Stimulated activated CD8-positive, alpha-beta memory T cell treated with anti-CD3 and anti-CD28 coated beads, Interleukin-4, amount 100 ng/mL, for 4 hours (primary cell): Measurements from ENCODE around the gene SMAP2.

Experiments
- DNase-seq, 2 donors: peaks; one replicate each; pipeline ENCODE4 v3.0.0-alpha.2; 2020; ENCODE audit warnings: low read depth in 2 of 2, low spot score in 1 of 2

The SMAP2 gene

GRCh38 chr1:40389871-40390560 is 16.5 kb downstream of the SMAP2 start:
- DNase-seq = no peak

- DNase-seq = no peak
Observed at GRCh38 chr1:40390857-40391256, 17.3 kb downstream of the SMAP2 start.

- no peak for DNase-seq
Observed at GRCh38 chr1:40391688-40392145, 18.2 kb downstream of the SMAP2 start.

- no peak for DNase-seq
Observed at GRCh38 chr1:40392221-40392620, 18.7 kb downstream of the SMAP2 start.

DNA sequence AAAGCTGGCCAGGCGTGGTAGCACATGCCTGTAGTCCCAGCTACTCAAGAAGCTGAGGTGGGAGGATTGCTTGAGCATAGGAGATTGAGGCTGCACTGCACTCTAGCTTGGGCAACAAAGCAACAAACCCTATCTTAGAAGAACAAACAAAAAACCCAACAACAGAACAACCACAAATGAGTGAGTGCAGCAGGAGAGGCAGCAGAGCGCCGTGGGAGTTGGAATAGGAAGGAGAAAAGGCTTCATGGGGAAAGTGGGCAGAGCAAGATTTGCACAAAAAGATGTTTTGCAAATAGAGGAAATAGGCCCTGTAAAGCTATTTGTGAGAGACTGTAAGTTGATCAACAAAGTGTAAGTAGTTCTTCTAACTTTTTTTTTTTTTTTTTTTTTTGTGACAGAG is 19.6 kb downstream of the SMAP2 start:
- DNase-seq = no peak

GRCh38 chr1:40394491-40395172 is 21.1 kb downstream of the SMAP2 start:
- no peak for DNase-seq

DNA sequence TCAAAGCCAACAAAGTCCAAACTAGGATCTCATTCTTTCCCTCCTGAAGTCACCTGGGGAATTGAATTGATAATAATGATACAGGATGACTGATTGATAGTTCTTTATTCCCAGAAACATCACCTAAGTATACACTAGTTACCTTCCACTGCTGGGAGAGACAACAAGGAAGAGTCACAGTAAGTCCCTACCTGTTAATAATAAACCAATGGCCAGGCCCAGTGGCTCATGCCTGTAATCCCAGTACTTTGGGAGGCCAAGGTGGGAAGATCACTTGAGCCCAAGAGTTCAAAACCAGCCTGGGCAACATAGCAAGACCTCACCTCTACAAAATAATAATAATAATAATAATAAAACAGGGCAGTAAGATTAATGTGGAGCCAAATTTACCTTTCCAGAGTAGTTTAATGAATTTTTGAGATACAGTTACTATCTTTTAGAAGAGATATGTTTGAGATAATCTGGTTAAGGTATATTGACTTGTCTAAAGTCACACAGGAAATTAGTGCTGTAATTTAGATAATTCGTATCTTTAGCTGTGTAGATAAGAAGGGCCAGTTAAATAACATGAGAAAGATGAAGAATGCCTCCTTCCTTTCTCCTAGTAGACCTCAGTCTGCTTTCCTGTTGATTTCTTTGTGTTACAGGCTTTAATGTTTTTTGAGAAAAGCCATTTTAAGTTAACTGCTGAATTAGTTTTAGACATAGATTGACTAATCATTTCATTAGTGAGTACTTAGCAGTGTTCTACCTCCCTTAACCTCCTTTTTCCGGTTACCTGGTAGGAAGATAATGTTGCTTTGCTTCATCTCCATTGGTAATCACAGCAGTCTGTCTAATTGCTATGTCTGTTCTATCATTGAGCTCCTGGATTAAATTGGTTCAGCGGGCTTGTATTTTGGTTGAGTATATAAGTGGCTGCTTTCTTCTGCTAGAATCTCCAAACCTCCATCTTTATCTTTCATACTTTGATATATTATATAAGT is 22.0 kb downstream of the SMAP2 start:
- DNase-seq = no peak

GRCh38 chr1:40396420-40396819 is 22.9 kb downstream of the SMAP2 start:
- no peak for DNase-seq

DNA sequence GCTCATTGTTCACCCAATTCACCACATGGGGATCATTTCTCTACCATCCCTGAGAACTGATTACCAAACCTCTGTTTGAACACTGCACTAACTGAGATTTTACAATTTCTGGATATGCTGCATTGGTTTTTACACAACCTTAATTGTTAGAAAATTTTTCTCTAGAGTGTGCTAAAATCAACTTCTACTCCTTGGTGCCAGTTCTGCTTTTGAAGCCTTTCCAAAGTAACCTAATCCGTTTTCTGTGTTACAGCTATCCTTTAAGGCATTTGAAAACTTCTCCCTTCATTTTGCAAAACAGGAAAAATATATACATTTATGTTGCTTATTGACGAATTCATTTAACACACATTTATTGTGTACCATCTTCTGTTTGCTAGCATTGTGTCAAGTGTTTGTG is 23.7 kb downstream of the SMAP2 start:
- DNase-seq = no peak

- DNase-seq = no peak
Observed at GRCh38 chr1:40399984-40400704, 26.6 kb downstream of the SMAP2 start.

GRCh38 chr1:40401473-40402201 is 28.1 kb downstream of the SMAP2 start:
- DNase-seq = no peak

GRCh38 chr1:40404670-40405462 is 31.3 kb downstream of the SMAP2 start:
- no peak for DNase-seq

DNA sequence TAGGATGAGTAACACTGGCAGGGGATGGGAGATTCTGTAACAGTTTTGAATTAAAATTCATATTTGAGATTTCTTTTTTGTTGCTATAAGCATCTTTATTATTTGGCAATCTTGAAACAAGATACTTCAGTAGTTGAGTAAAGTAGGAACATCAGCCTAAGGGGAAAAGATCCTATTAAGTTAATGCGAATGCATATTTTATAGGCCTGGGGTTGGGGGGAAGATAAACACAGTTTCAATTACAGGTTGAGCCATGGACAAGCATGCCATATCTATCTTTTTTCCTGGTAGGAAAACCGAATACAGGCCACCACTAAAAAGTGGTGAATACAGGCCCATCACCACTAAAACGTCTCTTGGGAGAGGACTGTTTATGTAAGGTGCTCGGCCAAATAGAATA is 32.3 kb downstream of the SMAP2 start:
- DNase-seq = no peak

DNA sequence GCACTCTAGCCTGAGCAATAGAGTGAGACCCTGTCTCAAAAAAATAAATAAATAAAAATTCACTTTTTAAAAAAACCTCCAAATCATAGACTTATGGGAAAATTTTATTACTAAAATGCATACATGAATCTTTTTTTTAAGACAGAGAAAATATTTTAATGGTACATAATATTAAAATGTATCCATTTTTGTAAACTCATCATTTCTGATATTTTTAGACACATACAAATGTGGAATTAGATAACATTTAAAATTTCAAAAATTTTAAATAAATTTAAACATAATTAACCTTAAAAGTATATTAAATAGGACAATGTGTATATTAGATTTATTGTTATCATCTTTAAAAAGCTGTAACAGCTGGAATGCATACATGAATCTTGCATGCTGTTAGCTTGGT is 33.9 kb downstream of the SMAP2 start:
- no peak for DNase-seq

- no peak for DNase-seq
Observed at GRCh38 chr1:40409467-40409866, 35.9 kb downstream of the SMAP2 start.

DNA sequence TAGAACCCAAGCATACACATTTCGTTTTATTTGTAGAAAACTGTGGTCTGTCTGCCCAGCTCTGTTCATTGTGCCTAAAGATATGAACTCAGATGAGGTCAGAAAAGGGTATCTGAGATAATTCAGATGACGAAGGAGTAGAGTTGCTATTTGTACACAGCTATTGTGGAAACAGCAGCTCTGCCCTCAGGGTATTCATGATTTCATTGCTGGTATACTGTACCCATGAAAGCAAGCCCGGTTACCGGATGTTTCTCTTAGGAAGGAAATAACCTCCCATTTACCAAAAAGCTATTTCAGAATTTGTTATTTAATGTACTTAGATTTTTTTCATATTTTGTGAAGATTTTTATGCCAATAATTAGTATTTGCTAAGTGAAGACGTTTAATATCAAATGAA is 37.8 kb downstream of the SMAP2 start:
- DNase-seq = no peak

DNA sequence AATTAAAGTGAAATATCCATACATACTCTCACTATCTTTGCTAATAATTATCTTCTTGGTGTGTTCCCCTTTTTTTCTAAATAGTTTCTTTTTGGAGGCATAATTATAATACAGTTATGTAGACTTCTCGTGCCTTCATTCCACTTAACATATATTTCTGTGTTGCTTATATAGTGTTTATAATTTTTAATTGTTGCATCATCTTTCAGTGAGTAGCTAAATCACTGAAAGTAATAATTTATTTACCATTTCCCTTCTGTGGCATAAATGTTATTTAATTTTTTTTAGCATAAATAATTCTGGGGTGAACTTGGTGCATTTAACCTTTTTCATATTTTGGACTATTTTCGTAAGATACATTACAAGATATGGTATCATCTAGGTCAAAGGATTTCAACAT is 38.3 kb downstream of the SMAP2 start:
- DNase-seq = no peak

DNA sequence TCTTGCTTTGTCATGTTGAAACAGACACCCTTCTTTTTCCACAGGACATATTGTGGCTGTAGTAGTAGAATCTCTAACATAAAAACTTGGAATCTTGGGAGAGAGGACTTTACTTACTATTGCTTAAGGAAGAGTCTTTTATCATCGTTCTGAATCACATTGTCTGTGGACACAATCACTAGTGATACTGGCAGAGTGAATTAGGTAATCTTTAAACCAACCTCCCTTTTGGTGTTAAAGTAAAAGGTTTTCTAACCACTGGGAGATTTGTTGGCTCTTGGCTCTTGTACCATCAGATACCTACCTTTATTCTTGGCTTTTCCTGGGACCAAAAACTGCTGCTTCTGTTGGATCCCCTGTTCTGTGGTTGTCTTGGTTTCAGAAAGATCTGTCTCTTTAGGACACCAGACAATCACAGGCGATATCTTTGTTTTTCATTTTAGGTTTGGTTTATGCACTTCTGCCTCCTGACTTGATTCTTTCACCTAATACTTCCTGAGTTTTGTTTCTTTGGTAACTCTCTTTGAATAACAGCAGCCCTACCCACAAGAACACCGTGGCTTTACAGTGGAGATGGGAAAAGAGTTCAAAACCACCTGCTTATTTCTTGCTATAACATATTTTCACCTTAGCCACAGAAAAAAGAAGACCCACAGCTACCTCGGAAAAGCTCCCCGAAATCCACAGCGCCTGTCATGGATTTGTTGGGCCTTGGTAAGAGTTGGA is 40.2 kb downstream of the SMAP2 start:
- DNase-seq = no peak

DNA sequence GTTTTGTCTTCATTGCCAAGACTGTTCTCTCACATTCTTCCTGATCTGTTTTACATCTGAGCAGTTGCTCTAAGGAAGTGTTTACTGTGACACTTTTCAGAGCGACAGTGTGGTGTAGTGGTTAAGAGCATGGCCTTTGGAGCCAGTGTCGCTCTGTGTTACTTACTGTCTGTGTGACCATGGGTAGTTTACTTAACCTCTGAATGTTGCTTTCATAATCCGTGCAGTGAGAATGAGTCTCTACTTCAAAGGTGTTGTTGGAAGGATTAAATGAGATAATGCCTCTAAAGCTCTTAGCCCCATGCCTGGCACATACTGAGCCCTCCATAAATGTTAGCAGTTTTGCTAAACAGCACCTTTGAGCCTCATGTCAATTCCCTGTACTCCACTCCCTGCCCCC is 40.8 kb downstream of the SMAP2 start:
- DNase-seq = no peak
